ENCODE measurements around the gene CABLES1. TPM values are rescaled to one million over a fixed set of nuclear protein-coding genes. Genes with fewer than 3 reads are reported as not detected.

Gene CABLES1
- total RNA-seq, 1 experiment from 2014 or later = 29.5 TPM

- peaks cover 40% of the 10 kb centered on the region for H3K4me1 ChIP-seq
- Mint-ChIP-seq H3K9me3 (ENCODE audit: unreplicated experiment) (no peaks in the 10 kb centered on the region), H3K4me1 (ENCODE audit: low read depth, unreplicated experiment) (peaks cover 26% of the 10 kb centered on the region), H3K27ac (ENCODE audit: unreplicated experiment) (no peak overlapping the region), H3K27me3 (ENCODE audit: insufficient read depth, unreplicated experiment) (no peaks in the 10 kb centered on the region), H3K4me3 (ENCODE audit: unreplicated experiment) (peak overlapping the region; percentile 89), H3K36me3 (ENCODE audit: insufficient read depth, unreplicated experiment) (peaks cover 14% of the 10 kb centered on the region)
- DNase-seq = no peak
- H3K27me3 ChIP-seq (replicated peaks; ENCODE audit: control insufficient read depth, insufficient read depth, low read length) = no peaks in the 10 kb centered on the region
- CTCF ChIA-PET = no interaction called here
- H3K4me3 ChIP-seq (ENCODE audit: low read depth, low read length) = peak overlapping the region; percentile 94
- peaks cover 5% of the 10 kb centered on the region for H3K36me3 ChIP-seq (ENCODE audit: control insufficient read depth, insufficient read depth, low read length)
- no peaks in the 10 kb centered on the region for H3K9me3 ChIP-seq
- intact Hi-C loops (cut with micrococcal nuclease; ENCODE audit: unreplicated experiment) = no loop called here
- BruUV-seq (replicated peaks) = no TSS peak
- POLR2A ChIA-PET = interaction anchor here (0.6 kb wide), 1 partner anchor 67 kb away, joined by 4 read pairs; no protein-coding TSS in a partner anchor
- no peak for TF ChIP-seq CTCF (IDR thresholded peaks at IDR 0.05; ENCODE audit: insufficient read depth in 1 of 2, low read depth in 1 of 2, low read length in 1 of 2, severe bottlenecking in 1 of 2, unreplicated experiment in 1 of 2)
Measured at GRCh38 chr18:23137788-23138216, 2.5 kb downstream of the CABLES1 start.

- DNase-seq = no peak
- Mint-ChIP-seq H3K4me1 (ENCODE audit: low read depth, unreplicated experiment) (peaks cover 33% of the 10 kb centered on the region), H3K36me3 (ENCODE audit: insufficient read depth, unreplicated experiment) (peaks cover 14% of the 10 kb centered on the region), H3K4me3 (ENCODE audit: unreplicated experiment) (no peak overlapping the region), H3K27me3 (ENCODE audit: insufficient read depth, unreplicated experiment) (no peaks in the 10 kb centered on the region), H3K27ac (ENCODE audit: unreplicated experiment) (no peak overlapping the region), H3K9me3 (ENCODE audit: unreplicated experiment) (no peaks in the 10 kb centered on the region)
- intact Hi-C loops (cut with micrococcal nuclease; ENCODE audit: unreplicated experiment) = no loop called here
- Histone ChIP-seq H3K9me3 (no peaks in the 10 kb centered on the region), H3K36me3 (ENCODE audit: control insufficient read depth, insufficient read depth, low read length) (peaks cover 5% of the 10 kb centered on the region), H3K27me3 (replicated peaks; ENCODE audit: control insufficient read depth, insufficient read depth, low read length) (no peaks in the 10 kb centered on the region), H3K4me1 (peaks cover 47% of the 10 kb centered on the region), H3K4me3 (ENCODE audit: low read depth, low read length) (0 out of 2 replicates have a peak overlapping the region, but pooled peaks have one; percentile 4)
- POLR2A ChIA-PET = no interaction called here
- no peak for TF ChIP-seq CTCF (IDR thresholded peaks at IDR 0.05; ENCODE audit: insufficient read depth in 1 of 2, low read depth in 1 of 2, low read length in 1 of 2, severe bottlenecking in 1 of 2, unreplicated experiment in 1 of 2)
- CTCF ChIA-PET = no interaction called here
- BruUV-seq (replicated peaks) = no TSS peak
Measured at GRCh38 chr18:23138471-23138870, 3.2 kb downstream of the CABLES1 start.

DNA sequence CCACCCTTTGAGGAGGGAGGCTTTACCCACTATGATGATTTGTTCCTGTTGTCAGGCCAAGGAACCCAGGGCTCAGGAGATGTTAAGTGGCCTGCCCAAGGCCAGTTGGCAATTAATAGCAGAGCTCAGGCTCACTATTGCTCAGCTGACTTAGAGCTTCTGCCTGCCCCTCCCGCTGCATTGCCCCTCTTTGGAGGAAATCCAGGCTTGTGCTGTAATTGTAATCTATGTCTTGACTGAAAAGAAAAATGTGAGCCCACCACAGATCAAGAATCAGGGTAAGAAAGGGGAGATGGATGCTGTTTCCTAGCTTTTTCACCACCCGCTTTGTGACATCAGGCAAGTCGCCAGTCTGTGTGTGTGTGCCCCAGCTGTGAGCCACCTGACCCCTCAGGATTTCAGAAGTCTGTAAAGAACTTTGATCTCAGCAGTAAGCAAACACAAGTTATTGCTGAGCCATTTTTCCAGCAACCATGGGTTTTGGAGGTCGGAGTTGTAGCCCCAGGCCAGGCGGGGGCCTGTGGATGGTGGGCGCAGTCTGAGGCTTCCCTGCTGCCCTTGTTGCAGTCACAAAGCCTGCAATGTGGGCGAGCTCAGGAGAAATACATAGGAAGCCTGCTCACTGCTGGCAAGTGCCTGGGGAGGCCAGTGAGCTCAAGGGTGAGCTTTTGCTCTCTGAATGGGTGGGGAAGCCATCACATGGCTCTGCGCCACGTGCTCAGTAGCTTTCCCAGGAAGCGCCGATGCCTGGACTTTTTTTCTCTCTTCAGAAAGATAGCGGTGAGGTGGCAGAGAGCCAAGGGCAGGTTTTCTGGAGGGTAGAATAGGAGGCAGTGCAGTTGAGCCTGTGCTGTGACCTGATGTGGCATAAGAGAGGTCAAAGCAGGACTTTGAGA, 6.1 kb downstream of the CABLES1 start:
- POLR2A ChIA-PET = interaction anchor here (0.6 to 1.6 kb wide), 3 partner anchors 19 to 47 kb away, joined by 3 to 10 read pairs (median 4); no protein-coding TSS in a partner anchor
- CTCF ChIA-PET = interaction anchor here (0.6 to 1.5 kb wide), 4 partner anchors 10 to 64 kb away, joined by 3 to 6 read pairs (median 3); no protein-coding TSS in a partner anchor
- peak overlapping the region; percentile 95 for H3K27ac Mint-ChIP-seq (ENCODE audit: unreplicated experiment)

More for the DNA sequence above, 6.1 kb downstream of the CABLES1 start:
- no peak for TF ChIP-seq CTCF (IDR thresholded peaks at IDR 0.05; ENCODE audit: insufficient read depth in 1 of 2, low read depth in 1 of 2, low read length in 1 of 2, severe bottlenecking in 1 of 2, unreplicated experiment in 1 of 2)
- H3K36me3 Mint-ChIP-seq (ENCODE audit: insufficient read depth, unreplicated experiment) = peaks cover 13% of the 10 kb centered on the region
- H3K36me3 ChIP-seq (ENCODE audit: control insufficient read depth, insufficient read depth, low read length) = peaks cover 5% of the 10 kb centered on the region
- intact Hi-C loops (cut with micrococcal nuclease; ENCODE audit: unreplicated experiment) = loop anchor here (5.0 kb wide), 2 partner anchors 36 to 56 kb away; no protein-coding TSS in a partner anchor
- peak overlapping the region; percentile 41 for H3K4me3 Mint-ChIP-seq (ENCODE audit: unreplicated experiment)
- H3K4me1 ChIP-seq = peaks cover 48% of the 10 kb centered on the region
- DNase-seq = peak; percentile 64 to 66
- no peaks in the 10 kb centered on the region for H3K27me3 ChIP-seq (replicated peaks; ENCODE audit: control insufficient read depth, insufficient read depth, low read length)
- 0 out of 2 replicates have a peak overlapping the region, but pooled peaks have one; percentile 3 for H3K4me3 ChIP-seq (ENCODE audit: low read depth, low read length)
- no peaks in the 10 kb centered on the region for H3K9me3 Mint-ChIP-seq (ENCODE audit: unreplicated experiment)
- H3K27me3 Mint-ChIP-seq (ENCODE audit: insufficient read depth, unreplicated experiment) = no peaks in the 10 kb centered on the region
- BruUV-seq (replicated peaks) = no TSS peak
- no peaks in the 10 kb centered on the region for H3K9me3 ChIP-seq
- peaks cover 32% of the 10 kb centered on the region for H3K4me1 Mint-ChIP-seq (ENCODE audit: low read depth, unreplicated experiment)
